Testis (tissue), 2 donors: ENCODE measurements around the gene CNOT8.

Experiments
- CTCF ChIP-seq, 3 experiments: fragments of 450-650 bp in 2 of 3; fragments of 200-600 bp in 1 of 3; sonication (generic) in 1 of 3; IDR thresholded peaks; one replicate each; pipeline ENCODE4 v1.5.1; 2016 to 2019; ENCODE audit warnings: antibody characterized with exemption in 3 of 3, mild to moderate bottlenecking in 2 of 3, moderate library complexity in 1 of 3
- POLR2A ChIP-seq: fragments of 450-650 bp; IDR thresholded peaks from one replicate; pipeline ENCODE4 v1.6.1; 2017; ENCODE audit warnings: antibody characterized with exemption, mild to moderate bottlenecking, moderate library complexity

GRCh38 chr5:154858972-154859871 is 795 bp downstream of the CNOT8 start:
- TF ChIP-seq CTCF (IDR thresholded peaks at IDR 0.05), result no peak
- no peak for TF ChIP-seq POLR2A
